Sigmoid colon (tissue), 7 donors: Measurements from ENCODE around the gene USP7. TPM values are rescaled to one million over a fixed set of nuclear protein-coding genes. Genes with fewer than 3 reads are reported as not detected.

ENCODE experiments used
- DNase-seq: peaks from one replicate; pipeline ENCODE4 v3.0.0-alpha.2; 2019
- H3K27ac ChIP-seq, 4 donors: fragments of 200-600 bp; sonication (generic); one replicate each; pipeline ENCODE4 v1.5.1; 2016 to 2019; ENCODE audit warnings: mild to moderate bottlenecking in 1 of 4
- H3K27me3 ChIP-seq, 3 donors: fragments of 200-600 bp; sonication (generic); one replicate each; pipeline ENCODE4 v1.5.1; 2019; ENCODE audit warnings: mild to moderate bottlenecking in 1 of 3
- H3K36me3 ChIP-seq, 4 donors: fragments of 200-600 bp; sonication (generic); one replicate each; pipeline ENCODE4 v1.5.1; 2016 to 2019
- H3K4me1 ChIP-seq, 4 donors: fragments of 200-600 bp; sonication (generic); one replicate each; pipeline ENCODE4 v1.5.1; 2017 to 2019
- H3K4me3 ChIP-seq, 4 donors: fragments of 200-600 bp; sonication (generic); one replicate each; pipeline ENCODE4 v1.5.1; 2017 to 2019; ENCODE audit warnings: mild to moderate bottlenecking in 2 of 4, moderate library complexity in 1 of 4
- H3K9me3 ChIP-seq, 4 donors: fragments of 200-600 bp in 3 of 4; sonication (generic) in 3 of 4; one replicate each; pipeline versions ENCODE4 v1.5.1 to v1.6.1; 2013 to 2019
- EP300 ChIP-seq, 4 donors: sonication (generic); formaldehyde crosslinking; IDR thresholded peaks; one replicate each; pipeline ENCODE4 v1.6.1; 2017; ENCODE audit warnings: antibody characterized with exemption in 4 of 4
- POLR2A ChIP-seq, 2 donors: fragments of 450-650 bp; IDR thresholded peaks; one replicate each; pipeline ENCODE4 v1.6.1; 2016; ENCODE audit warnings: antibody characterized with exemption in 2 of 2, mild to moderate bottlenecking in 2 of 2, moderate library complexity in 2 of 2
- POLR2AphosphoS5 ChIP-seq, 4 donors: sonication (generic); formaldehyde crosslinking; IDR thresholded peaks; one replicate each; pipeline ENCODE4 v1.6.1; 2017; ENCODE audit warnings: antibody characterized with exemption in 4 of 4
- WGBS, 2 donors: extraction: QIAGEN DNeasy Blood & Tissue Kit; methylation state at CpG; one replicate each; pipeline ENCODE4 v1.1.7; 2013; 5-methylcytosine and 5-hydroxymethylcytosine counted together
- intact Hi-C: fragments of 100-400 bp; cut with DNase I; formaldehyde crosslinking; loops from one replicate; pipeline ENCODE4 v1.15.1; 2023
- polyA plus RNA-seq, 3 donors: library from polyadenylated mRNA; stranded (reverse); fragments of 200-250 nt; gene quantifications; one replicate each; pipeline ENCODE4 v1.2.3, GENCODE V29; 2013
- total RNA-seq, 4 donors: library from RNA; depleted of rRNA; stranded (reverse); fragments of >200 nt; gene quantifications; one replicate each; pipeline ENCODE4 v1.1.0, GENCODE V29; 2016
- TF ChIP-seq, protein P1 (sequence below), 4 experiments: fragments of 450-650 bp in 3 of 4; fragments of 200-600 bp in 1 of 4; IDR thresholded peaks; one replicate each; pipeline ENCODE4 v1.5.1; 2016 to 2019; ENCODE audit warnings: antibody characterized with exemption in 4 of 4, mild to moderate bottlenecking in 3 of 4, moderate library complexity in 2 of 4
- donor health status: healthy with polysubstance abuse.
- donor health status: Bipolar disorder and iron deficiency.
- donor health status: healthy.

Gene USP7
- total and polyA plus RNA-seq, 7 donors = 28.8 to 84.5 (median 64.9) TPM

GRCh38 chr16:8855972-8856371 lies 107.7 kb downstream of the USP7 start:
- H3K4me1 ChIP-seq = no peaks in the 10 kb centered on the region
- no peaks in the 10 kb centered on the region for H3K27me3 ChIP-seq
- H3K27ac ChIP-seq = no peak overlapping the region
- peak; percentile 28 for DNase-seq
- H3K4me3 ChIP-seq = no peak overlapping the region
- 50 to 72% methylated on average over 5 of the region's 5 CpGs for WGBS, 2 donors
- H3K9me3 ChIP-seq = no peaks in the 10 kb centered on the region
- H3K36me3 ChIP-seq = peaks cover 0 to 32% (median 9%) of the 10 kb centered on the region in 4 donors
- intact Hi-C loops = no loop called here
- TF ChIP-seq POLR2AphosphoS5 (IDR thresholded peaks at IDR 0.05) (no peak), POLR2A (IDR thresholded peaks at IDR 0.05) (no peak), EP300 (IDR thresholded peaks at IDR 0.05) (no peak)
- TF ChIP-seq, protein P1, sequence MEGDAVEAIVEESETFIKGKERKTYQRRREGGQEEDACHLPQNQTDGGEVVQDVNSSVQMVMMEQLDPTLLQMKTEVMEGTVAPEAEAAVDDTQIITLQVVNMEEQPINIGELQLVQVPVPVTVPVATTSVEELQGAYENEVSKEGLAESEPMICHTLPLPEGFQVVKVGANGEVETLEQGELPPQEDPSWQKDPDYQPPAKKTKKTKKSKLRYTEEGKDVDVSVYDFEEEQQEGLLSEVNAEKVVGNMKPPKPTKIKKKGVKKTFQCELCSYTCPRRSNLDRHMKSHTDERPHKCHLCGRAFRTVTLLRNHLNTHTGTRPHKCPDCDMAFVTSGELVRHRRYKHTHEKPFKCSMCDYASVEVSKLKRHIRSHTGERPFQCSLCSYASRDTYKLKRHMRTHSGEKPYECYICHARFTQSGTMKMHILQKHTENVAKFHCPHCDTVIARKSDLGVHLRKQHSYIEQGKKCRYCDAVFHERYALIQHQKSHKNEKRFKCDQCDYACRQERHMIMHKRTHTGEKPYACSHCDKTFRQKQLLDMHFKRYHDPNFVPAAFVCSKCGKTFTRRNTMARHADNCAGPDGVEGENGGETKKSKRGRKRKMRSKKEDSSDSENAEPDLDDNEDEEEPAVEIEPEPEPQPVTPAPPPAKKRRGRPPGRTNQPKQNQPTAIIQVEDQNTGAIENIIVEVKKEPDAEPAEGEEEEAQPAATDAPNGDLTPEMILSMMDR (IDR thresholded peaks at IDR 0.05) = no peak

GRCh38 chr16:8855051-8855786 lies 108.5 kb downstream of the USP7 start:
- Histone ChIP-seq H3K27me3 (no peaks in the 10 kb centered on the region), H3K36me3 (peaks cover 0 to 36% (median 9%) of the 10 kb centered on the region in 4 donors), H3K4me1 (no peaks in the 10 kb centered on the region), H3K4me3 (no peak overlapping the region), H3K27ac (no peak overlapping the region), H3K9me3 (no peaks in the 10 kb centered on the region)
- WGBS, 2 donors = 92 to 94% methylated on average over 11 of the region's 11 CpGs
- peak; percentile 55 for DNase-seq
- no peak for TF ChIP-seq POLR2AphosphoS5 (IDR thresholded peaks at IDR 0.05)
- no peak for TF ChIP-seq EP300 (IDR thresholded peaks at IDR 0.05)
- intact Hi-C loops = no loop called here

DNA sequence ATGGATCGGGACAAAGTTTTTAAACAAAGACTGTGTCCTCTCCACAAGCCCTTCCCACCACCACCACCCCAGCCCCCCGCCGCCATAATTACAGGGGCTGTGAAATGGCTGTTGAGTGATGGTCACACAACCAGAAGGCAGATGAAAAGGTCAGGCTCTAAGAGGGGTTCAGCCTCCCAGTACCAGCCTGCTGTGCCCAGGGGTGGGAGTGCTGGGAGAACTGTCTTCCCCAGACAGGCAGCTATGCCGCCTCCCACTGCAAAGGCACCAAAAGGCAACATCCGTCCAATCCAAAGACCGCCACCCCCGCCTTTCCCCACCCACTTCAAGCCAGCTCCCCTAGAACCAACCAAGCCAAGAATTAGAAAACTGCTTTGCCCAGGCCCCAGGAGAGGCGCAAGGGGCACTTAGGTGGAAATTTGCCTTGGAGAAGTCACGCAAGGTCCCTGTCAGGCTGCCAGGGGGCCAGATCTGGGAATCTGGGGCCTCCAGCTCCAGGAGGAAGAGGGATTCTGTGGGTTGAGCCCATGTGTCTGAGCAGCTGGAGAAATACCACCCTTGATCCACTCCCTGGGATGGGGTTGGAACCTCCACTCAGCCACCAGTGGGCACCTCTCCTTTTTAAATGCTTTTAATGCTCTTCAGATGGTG lies 109.3 kb downstream of the USP7 start:
- intact Hi-C loops = no loop called here
- no peaks in the 10 kb centered on the region for H3K4me1 ChIP-seq
- peaks cover 0 to 44% (median 9%) of the 10 kb centered on the region in 4 donors for H3K36me3 ChIP-seq
- WGBS, 2 donors = 91 to 92% methylated on average over 9 of the region's 9 CpGs
- no peaks in the 10 kb centered on the region for H3K27me3 ChIP-seq
- H3K9me3 ChIP-seq = no peaks in the 10 kb centered on the region
- TF ChIP-seq POLR2AphosphoS5 (IDR thresholded peaks at IDR 0.05) (no peak), POLR2A (IDR thresholded peaks at IDR 0.05) (no peak)
- H3K27ac ChIP-seq = no peak overlapping the region
- DNase-seq = peak; percentile 52
- no peak overlapping the region for H3K4me3 ChIP-seq

GRCh38 chr16:8853611-8854010 lies 110.1 kb downstream of the USP7 start:
- no peak overlapping the region for H3K27ac ChIP-seq
- H3K9me3 ChIP-seq = no peaks in the 10 kb centered on the region
- WGBS, 2 donors = 86 to 87% methylated on average over 7 of the region's 7 CpGs
- H3K4me1 ChIP-seq = no peaks in the 10 kb centered on the region
- peaks cover 0 to 48% (median 8%) of the 10 kb centered on the region in 4 donors for H3K36me3 ChIP-seq
- no peak for DNase-seq
- H3K27me3 ChIP-seq = no peaks in the 10 kb centered on the region
- H3K4me3 ChIP-seq = no peak overlapping the region
- no peak for TF ChIP-seq POLR2AphosphoS5 (IDR thresholded peaks at IDR 0.05)
- no peak for TF ChIP-seq EP300 (IDR thresholded peaks at IDR 0.05)
- TF ChIP-seq POLR2A (IDR thresholded peaks at IDR 0.05) = no peak
- intact Hi-C loops = no loop called here

GRCh38 chr16:8853150-8853549 lies 110.6 kb downstream of the USP7 start:
- Histone ChIP-seq H3K36me3 (peaks cover 0 to 48% (median 7%) of the 10 kb centered on the region in 4 donors), H3K4me1 (no peaks in the 10 kb centered on the region), H3K4me3 (no peak overlapping the region), H3K27me3 (no peaks in the 10 kb centered on the region), H3K9me3 (no peaks in the 10 kb centered on the region), H3K27ac (peak overlapping the region in 1 of 4 donors; percentile 31)
- peak in 1 of 4 donors; percentile 4 for TF ChIP-seq POLR2AphosphoS5 (IDR thresholded peaks at IDR 0.05)
- TF ChIP-seq EP300 (IDR thresholded peaks at IDR 0.05) = no peak
- TF ChIP-seq, protein P1 (IDR thresholded peaks at IDR 0.05) = no peak
- TF ChIP-seq POLR2A (IDR thresholded peaks at IDR 0.05) = no peak
- intact Hi-C loops = no loop called here
- peak; percentile 49 for DNase-seq
- 84 to 91% methylated on average over 7 of the region's 7 CpGs for WGBS, 2 donors

DNA sequence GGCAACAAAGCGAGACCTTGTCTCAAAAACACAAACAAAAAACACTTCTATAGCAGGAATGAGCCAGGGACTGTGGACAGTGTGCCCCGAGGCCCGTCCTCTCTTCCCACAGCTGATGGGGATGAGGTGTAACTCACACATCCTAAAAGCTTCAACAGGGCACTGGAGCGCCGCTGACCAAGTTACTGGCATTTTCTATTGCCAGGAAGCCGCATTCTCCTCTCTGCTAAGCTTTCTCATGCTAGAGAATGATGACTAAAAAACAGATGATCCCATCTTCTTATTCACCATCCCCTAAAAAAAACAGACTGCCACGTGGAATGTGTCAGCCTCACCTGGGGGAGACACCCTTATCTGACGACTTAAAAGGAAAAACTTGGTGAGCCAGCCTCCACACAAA lies 111.2 kb downstream of the USP7 start:
- Histone ChIP-seq H3K4me3 (no peak overlapping the region), H3K36me3 (peaks cover 0 to 51% (median 9%) of the 10 kb centered on the region in 4 donors), H3K9me3 (no peaks in the 10 kb centered on the region), H3K4me1 (no peaks in the 10 kb centered on the region), H3K27ac (no peak overlapping the region), H3K27me3 (no peaks in the 10 kb centered on the region)
- WGBS, 2 donors = 75 to 82% methylated on average over 8 of the region's 8 CpGs
- peak; percentile 52 for DNase-seq
- TF ChIP-seq POLR2AphosphoS5 (IDR thresholded peaks at IDR 0.05) (no peak), POLR2A (IDR thresholded peaks at IDR 0.05) (no peak), EP300 (IDR thresholded peaks at IDR 0.05) (no peak)
- TF ChIP-seq, protein P1 (IDR thresholded peaks at IDR 0.05) = no peak
- intact Hi-C loops = no loop called here
